ENCODE measurements around the gene CAMSAP2. TPM values are rescaled to one million over a fixed set of nuclear protein-coding genes. Genes with fewer than 3 reads are reported as not detected.

CAMSAP2 gene
- total RNA-seq, 1 experiment from 2014 or later: 25.0 TPM

- Histone ChIP-seq H3K27ac (ENCODE audit: low read depth, low read length) (no peak overlapping the region), H3K36me3 (ENCODE audit: control insufficient read depth in 1 of 2, insufficient read depth in 2 of 2, low read length in 2 of 2) (peaks cover 0 to 9% of the 10 kb centered on the region in 2 experiments; a peak in 1 of 4 replicates), H3K9me2 (ENCODE audit: insufficient read depth) (no peaks in the 10 kb centered on the region), H3K79me2 (ENCODE audit: insufficient read depth, low read length) (peaks cover 46% of the 10 kb centered on the region), H3K4me3 (replicated peaks in 1 of 2; ENCODE audit: low read depth in 1 of 2, low read length in 2 of 2) (no peak overlapping the region), H3K4me1 (ENCODE audit: control insufficient read depth in 1 of 2, insufficient read depth in 2 of 2, low read length in 2 of 2) (peaks cover 0 to 9% of the 10 kb centered on the region in 2 experiments; a peak in 2 of 4 replicates), H3K27me3 (ENCODE audit: insufficient read depth, low read length) (no peaks in the 10 kb centered on the region), H3K9ac (ENCODE audit: low read length) (no peak overlapping the region), H4K20me1 (ENCODE audit: insufficient read depth) (peaks cover 6% of the 10 kb centered on the region), H2AFZ (ENCODE audit: low read depth, low read length, poor library complexity, severe bottlenecking) (no peak overlapping the region), H3K4me2 (ENCODE audit: low read length) (peak overlapping the region; percentile 3; the same call in 1 of the 2 replicates), H3K9me3 (ENCODE audit: control insufficient read depth in 1 of 2, insufficient read depth in 1 of 2, low read depth in 1 of 2, low read length in 2 of 2) (no peaks in the 10 kb centered on the region)
- DNase-seq (ENCODE audit: low read depth, low spot score) (peak; percentile 80), ATAC-seq (peak; percentile 99)
- ChIA-PET RAD21 (ENCODE audit: low non-redundant PET in 1 of 2, low total read pairs in 2 of 2, uncharacterized antibody in 2 of 2, unreplicated experiment in 2 of 2) (interaction anchor here in 1 of 2 experiments (1.2 to 1.6 kb wide), 2 partner anchors 181 kb away, joined by 7 to 8 read pairs; no protein-coding TSS in a partner anchor), CTCF (interaction anchor here (1.3 to 3.0 kb wide), 3 partner anchors 10 to 244 kb away, joined by 3 to 33 read pairs (median 4); no protein-coding TSS in a partner anchor), POLR2A (interaction anchor here (0.9 kb wide), 1 partner anchor 133 kb away, joined by 3 read pairs; the partner anchor contains the start of gene DDX59)
- intact Hi-C loops (cut with micrococcal nuclease): loop anchor here (1.0 kb wide), 1 partner anchor 181 kb away; no protein-coding TSS in a partner anchor
- BruUV-seq (replicated peaks): no TSS peak
- TF ChIP-seq SIN3A (IDR thresholded peaks at IDR 0.05; ENCODE audit: low read depth): no peak
- no peak for TF ChIP-seq EGR1 (IDR thresholded peaks at IDR 0.05; ENCODE audit: low read depth)
- no peak for TF ChIP-seq EZH2 (IDR thresholded peaks at IDR 0.05)
- no peak; the same call in 1 of the 2 replicates for TF ChIP-seq JUND (IDR thresholded peaks at IDR 0.05)
- TF ChIP-seq POLR2A (IDR thresholded peaks at IDR 0.05; ENCODE audit: borderline replicate concordance, extremely low read depth, insufficient read depth, insufficient read length): no peak
- no peak for TF ChIP-seq ELF1 (IDR thresholded peaks at IDR 0.05; ENCODE audit: borderline replicate concordance, low read depth)
- TF ChIP-seq ZNF274 (IDR thresholded peaks at IDR 0.05; ENCODE audit: low read depth, low read length): no peak
- no peak for TF ChIP-seq SP1 (IDR thresholded peaks at IDR 0.05; ENCODE audit: low read depth)
- no peak for TF ChIP-seq ZFX (IDR thresholded peaks at IDR 0.05)
- TF ChIP-seq, protein P1, sequence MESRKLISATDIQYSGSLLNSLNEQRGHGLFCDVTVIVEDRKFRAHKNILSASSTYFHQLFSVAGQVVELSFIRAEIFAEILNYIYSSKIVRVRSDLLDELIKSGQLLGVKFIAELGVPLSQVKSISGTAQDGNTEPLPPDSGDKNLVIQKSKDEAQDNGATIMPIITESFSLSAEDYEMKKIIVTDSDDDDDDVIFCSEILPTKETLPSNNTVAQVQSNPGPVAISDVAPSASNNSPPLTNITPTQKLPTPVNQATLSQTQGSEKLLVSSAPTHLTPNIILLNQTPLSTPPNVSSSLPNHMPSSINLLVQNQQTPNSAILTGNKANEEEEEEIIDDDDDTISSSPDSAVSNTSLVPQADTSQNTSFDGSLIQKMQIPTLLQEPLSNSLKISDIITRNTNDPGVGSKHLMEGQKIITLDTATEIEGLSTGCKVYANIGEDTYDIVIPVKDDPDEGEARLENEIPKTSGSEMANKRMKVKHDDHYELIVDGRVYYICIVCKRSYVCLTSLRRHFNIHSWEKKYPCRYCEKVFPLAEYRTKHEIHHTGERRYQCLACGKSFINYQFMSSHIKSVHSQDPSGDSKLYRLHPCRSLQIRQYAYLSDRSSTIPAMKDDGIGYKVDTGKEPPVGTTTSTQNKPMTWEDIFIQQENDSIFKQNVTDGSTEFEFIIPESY (IDR thresholded peaks at IDR 0.05; ENCODE audit: extremely low read depth, insufficient replicate concordance, low read length): no peak
- TF ChIP-seq YY1 (IDR thresholded peaks at IDR 0.05; ENCODE audit: extremely low read depth, insufficient replicate concordance, low read depth, low read length): peak; percentile 40
- TF ChIP-seq ATF3 (IDR thresholded peaks at IDR 0.05): no peak
- peak; percentile 94 for TF ChIP-seq RAD21 (IDR thresholded peaks at IDR 0.05; ENCODE audit: low read depth)
- TF ChIP-seq MAX (IDR thresholded peaks at IDR 0.05): peak; percentile 29
- no peak for TF ChIP-seq REST (IDR thresholded peaks at IDR 0.05; ENCODE audit: low read depth)
- no peak for TF ChIP-seq FOSL1 (IDR thresholded peaks at IDR 0.05; ENCODE audit: low read depth)
- TF ChIP-seq CEBPB (IDR thresholded peaks at IDR 0.05; ENCODE audit: low read depth): no peak
- no peak for TF ChIP-seq EZH2phosphoT487 (IDR thresholded peaks at IDR 0.05; ENCODE audit: borderline replicate concordance)
- TF ChIP-seq TCF7L2 (IDR thresholded peaks at IDR 0.05; ENCODE audit: borderline replicate concordance, extremely low read depth, insufficient read depth, insufficient read length): peak; percentile 16
- TF ChIP-seq SRF (IDR thresholded peaks at IDR 0.05; ENCODE audit: low read depth): no peak
- TF ChIP-seq CBX3 (IDR thresholded peaks at IDR 0.05; ENCODE audit: low read depth): peak; percentile 74
- TF ChIP-seq POLR2AphosphoS5 (IDR thresholded peaks at IDR 0.05; ENCODE audit: low read depth, low read length): no peak
Measured at GRCh38 chr1:200802865-200803512, 64.3 kb downstream of the CAMSAP2 start.
